ENCODE results near the gene PNMT. TPM values are rescaled to one million over a fixed set of nuclear protein-coding genes. Genes with fewer than 3 reads are reported as not detected.
A peak's percentile ranks its signal among the peaks of the same experiment; 100 is the strongest.

The PNMT gene
- total and polyA plus RNA-seq, 2 of the 13 experiments (the other 11 are each of a cell fraction or from before 2014, with no cell fraction given): 0.25 TPM; not detected in 1

DNA sequence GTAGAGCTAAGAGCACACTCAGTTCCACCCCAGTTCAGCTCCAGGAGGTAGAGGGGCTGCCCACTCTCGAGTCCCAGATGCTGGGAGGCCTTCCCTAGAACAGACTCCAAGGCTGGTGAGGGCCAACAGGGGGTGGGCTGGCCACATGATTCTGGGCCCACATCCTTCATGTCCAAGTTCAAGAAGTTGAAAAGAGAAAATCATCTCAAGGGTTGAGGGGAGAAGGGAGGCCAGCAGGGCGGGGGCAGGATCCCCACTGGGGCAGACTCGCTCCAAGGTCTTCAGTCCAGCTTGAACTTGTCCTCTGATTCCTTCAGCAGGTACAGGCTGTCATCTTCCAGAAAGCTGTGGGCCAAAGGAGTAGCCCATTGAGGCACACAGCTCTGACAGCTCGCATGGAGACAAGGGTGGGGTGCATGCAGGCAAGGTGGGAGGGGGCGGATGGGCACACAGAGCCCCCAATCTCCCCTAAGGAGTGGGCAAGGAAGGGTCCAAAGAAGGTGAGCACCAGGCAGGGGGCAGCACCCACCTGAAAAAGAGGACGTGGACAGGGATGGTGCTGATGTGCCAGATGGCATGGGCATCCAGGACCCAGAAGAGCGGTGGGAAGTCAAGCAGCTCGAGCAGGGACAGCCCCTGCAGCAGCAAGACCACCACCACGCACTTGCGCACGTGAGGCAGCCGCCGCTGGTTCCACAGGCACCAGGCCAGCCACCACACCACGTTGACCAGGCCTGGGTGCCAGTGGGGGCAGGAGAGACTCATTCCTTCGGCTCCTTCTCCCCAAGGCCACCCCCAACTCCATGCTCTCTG, 4.5 kb downstream of the PNMT start (continued):
- TF ChIP-seq KLF16 (CRISPR knock-in tag; IDR thresholded peaks at IDR 0.05): no peak
- no peak for TF ChIP-seq FIP1L1 (IDR thresholded peaks at IDR 0.05; ENCODE audit: borderline replicate concordance, insufficient read depth, low read depth, low read length)
- TF ChIP-seq ZNF317 (CRISPR knock-in tag; IDR thresholded peaks at IDR 0.05): no peak

DNA sequence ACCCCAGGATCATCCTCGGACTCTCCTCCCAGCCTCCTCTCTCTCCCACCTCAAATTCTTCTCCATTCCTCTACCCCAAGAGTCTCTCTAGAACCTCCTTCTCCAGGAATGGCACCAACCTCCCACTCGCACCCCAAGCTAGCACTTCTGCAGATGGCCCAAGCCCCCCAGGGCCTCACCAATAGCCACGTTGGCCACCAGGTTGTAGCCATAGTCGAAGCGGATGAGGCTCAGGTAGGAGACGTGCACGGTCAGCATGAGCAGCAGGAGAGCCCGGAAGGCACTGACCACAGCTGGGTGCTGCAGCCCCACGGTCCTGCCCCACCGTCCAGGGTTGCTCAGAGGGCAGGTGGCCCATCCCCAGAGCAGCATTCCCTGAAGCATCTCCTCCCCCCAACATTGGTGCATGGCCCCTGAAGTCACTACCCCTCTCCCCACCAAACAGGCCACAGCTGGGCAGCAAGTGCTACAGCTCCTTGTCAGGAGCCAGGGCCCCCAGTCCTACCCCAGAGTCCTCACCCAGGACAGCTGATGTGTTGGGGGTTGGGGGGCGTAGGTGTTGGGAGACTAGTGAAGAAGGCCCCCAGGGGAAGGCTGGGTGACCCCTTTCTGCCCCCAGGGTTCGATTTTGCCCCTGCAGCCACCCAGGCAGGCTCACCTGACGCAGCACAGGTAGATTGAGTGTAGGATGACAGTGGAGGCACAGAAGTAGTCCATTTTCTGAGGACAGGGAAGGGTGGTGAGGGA, 5.3 kb downstream of the PNMT start:
- Histone ChIP-seq H3K4me3 (replicated peaks in 1 of 3; ENCODE audit: insufficient read depth in 1 of 3, low read depth in 2 of 3, low read length in 3 of 3) (no peak overlapping the region), H2AFZ (ENCODE audit: low read length) (no peak overlapping the region), H3K36me3 (replicated peaks in 1 of 2; ENCODE audit: control insufficient read depth in 1 of 2, insufficient read depth in 2 of 2, low read length in 2 of 2) (no peaks in the 10 kb centered on the region), H3K79me2 (ENCODE audit: insufficient read depth, low read length) (no peaks in the 10 kb centered on the region), H3K27me3 (ENCODE audit: control insufficient read depth in 1 of 2, insufficient read depth in 2 of 2, low read length in 2 of 2) (peaks cover 6 to 28% of the 10 kb centered on the region in 2 experiments; a peak in 4 of 5 replicates), H3K9ac (ENCODE audit: insufficient read depth, low read depth, low read length) (no peak overlapping the region), H3K27ac (ENCODE audit: extremely low read length, insufficient read depth, low read length) (peak overlapping the region; percentile 62), H3K9me3 (ENCODE audit: low read length) (no peaks in the 10 kb centered on the region), H3K4me2 (ENCODE audit: low read depth, low read length) (no peak overlapping the region), H3K4me1 (ENCODE audit: insufficient read depth, low read length) (peaks cover 83% of the 10 kb centered on the region), H4K20me1 (ENCODE audit: insufficient read depth, low read length) (no peaks in the 10 kb centered on the region)
- ChIA-PET POLR2A (interaction anchor here (3.7 to 9.4 kb wide), 3 partner anchors 14 to 28 kb away, joined by 25 to 96 read pairs (median 43); partner anchors contain the start of genes ERBB2 and PGAP3), CTCF (ENCODE audit: low intra/inter-chr PET ratio, low total read pairs) (interaction anchor here (2.9 to 8.5 kb wide), 2 partner anchors 45 to 52 kb away, joined by 11 to 136 read pairs; no protein-coding TSS in a partner anchor)
- 57% methylated on average over 13 of the region's 13 CpGs for WGBS (ENCODE audit: low lambda C conversion rate)
- DNase-seq (ENCODE audit: low spot score) (no peak), FAIRE-seq (no peak), ATAC-seq (no peak)
- in situ Hi-C loops (cut with HindIII; ENCODE audit: extremely low pct_ligation_motif_present, low pct_unique_long_range_greater_than_20kb) (loop anchor here (5.0 kb wide), 2 partner anchors 51 to 79 kb away; no protein-coding TSS in a partner anchor), intact Hi-C loops (cut with micrococcal nuclease; ENCODE audit: unreplicated experiment) (loop anchor here (5.0 kb wide), 1 partner anchor 79 kb away; no protein-coding TSS in a partner anchor)
- BruUV-seq (replicated peaks): no TSS peak
- TF ChIP-seq KLF16 (CRISPR knock-in tag; IDR thresholded peaks at IDR 0.05) (no peak), ATF7 (IDR thresholded peaks at IDR 0.05) (no peak), ATF7 (CRISPR knock-in tag; IDR thresholded peaks at IDR 0.05) (no peak), MXD4 (CRISPR knock-in tag; IDR thresholded peaks at IDR 0.05) (no peak), REPIN1 (CRISPR knock-in tag; IDR thresholded peaks at IDR 0.05; ENCODE audit: borderline replicate concordance, low read depth) (no peak), CENPBD1 (CRISPR knock-in tag; IDR thresholded peaks at IDR 0.05; ENCODE audit: borderline replicate concordance, low read depth) (no peak), ZNF788 (CRISPR knock-in tag; IDR thresholded peaks at IDR 0.05; ENCODE audit: borderline replicate concordance) (0 out of 2 replicates have a peak, but pooled peaks have one; percentile 4), ZBTB38 (CRISPR knock-in tag; IDR thresholded peaks at IDR 0.05) (peak; percentile 30; the same call in 1 of the 2 replicates), ZNF20 (CRISPR knock-in tag; IDR thresholded peaks at IDR 0.05) (no peak), KDM5B (CRISPR knock-in tag; IDR thresholded peaks at IDR 0.05; ENCODE audit: borderline replicate concordance) (no peak), ZSCAN12 (CRISPR knock-in tag; IDR thresholded peaks at IDR 0.05) (no peak), AKAP8 (CRISPR knock-in tag; IDR thresholded peaks at IDR 0.05) (no peak)
- TF ChIP-seq, protein P1, sequence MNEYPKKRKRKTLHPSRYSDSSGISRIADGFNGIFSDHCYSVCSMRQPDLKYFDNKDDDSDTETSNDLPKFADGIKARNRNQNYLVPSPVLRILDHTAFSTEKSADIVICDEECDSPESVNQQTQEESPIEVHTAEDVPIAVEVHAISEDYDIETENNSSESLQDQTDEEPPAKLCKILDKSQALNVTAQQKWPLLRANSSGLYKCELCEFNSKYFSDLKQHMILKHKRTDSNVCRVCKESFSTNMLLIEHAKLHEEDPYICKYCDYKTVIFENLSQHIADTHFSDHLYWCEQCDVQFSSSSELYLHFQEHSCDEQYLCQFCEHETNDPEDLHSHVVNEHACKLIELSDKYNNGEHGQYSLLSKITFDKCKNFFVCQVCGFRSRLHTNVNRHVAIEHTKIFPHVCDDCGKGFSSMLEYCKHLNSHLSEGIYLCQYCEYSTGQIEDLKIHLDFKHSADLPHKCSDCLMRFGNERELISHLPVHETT (CRISPR knock-in tag; conservative IDR thresholded peaks at IDR 0.05): no peak
- TF ChIP-seq, protein P2, sequence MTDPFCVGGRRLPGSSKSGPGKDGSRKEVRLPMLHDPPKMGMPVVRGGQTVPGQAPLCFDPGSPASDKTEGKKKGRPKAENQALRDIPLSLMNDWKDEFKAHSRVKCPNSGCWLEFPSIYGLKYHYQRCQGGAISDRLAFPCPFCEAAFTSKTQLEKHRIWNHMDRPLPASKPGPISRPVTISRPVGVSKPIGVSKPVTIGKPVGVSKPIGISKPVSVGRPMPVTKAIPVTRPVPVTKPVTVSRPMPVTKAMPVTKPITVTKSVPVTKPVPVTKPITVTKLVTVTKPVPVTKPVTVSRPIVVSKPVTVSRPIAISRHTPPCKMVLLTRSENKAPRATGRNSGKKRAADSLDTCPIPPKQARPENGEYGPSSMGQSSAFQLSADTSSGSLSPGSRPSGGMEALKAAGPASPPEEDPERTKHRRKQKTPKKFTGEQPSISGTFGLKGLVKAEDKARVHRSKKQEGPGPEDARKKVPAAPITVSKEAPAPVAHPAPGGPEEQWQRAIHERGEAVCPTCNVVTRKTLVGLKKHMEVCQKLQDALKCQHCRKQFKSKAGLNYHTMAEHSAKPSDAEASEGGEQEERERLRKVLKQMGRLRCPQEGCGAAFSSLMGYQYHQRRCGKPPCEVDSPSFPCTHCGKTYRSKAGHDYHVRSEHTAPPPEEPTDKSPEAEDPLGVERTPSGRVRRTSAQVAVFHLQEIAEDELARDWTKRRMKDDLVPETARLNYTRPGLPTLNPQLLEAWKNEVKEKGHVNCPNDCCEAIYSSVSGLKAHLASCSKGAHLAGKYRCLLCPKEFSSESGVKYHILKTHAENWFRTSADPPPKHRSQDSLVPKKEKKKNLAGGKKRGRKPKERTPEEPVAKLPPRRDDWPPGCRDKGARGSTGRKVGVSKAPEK (CRISPR knock-in tag; IDR thresholded peaks at IDR 0.05; ENCODE audit: borderline replicate concordance): no peak
